Measurements from ENCODE around the gene LRMDA. TPM values are rescaled to one million over a fixed set of nuclear protein-coding genes. Genes with fewer than 3 reads are reported as not detected.

The LRMDA gene
- total and polyA plus RNA-seq, 2 donors (not counting 1 experiment from before 2014, with no cell fraction given), result 0.12 TPM; not detected in 1

GRCh38 chr10:76315240-76315639, 883.8 kb downstream of the LRMDA start:
- no peak for ATAC-seq (ENCODE audit: low read depth)
- no peaks in the 10 kb centered on the region for H3K4me1 ChIP-seq (ENCODE audit: control insufficient read depth in 2 of 2, insufficient read depth in 2 of 2, low read length in 2 of 2)
- H4K20me1 ChIP-seq (ENCODE audit: control insufficient read depth, insufficient read depth, low read length, poor library complexity, severe bottlenecking), result no peaks in the 10 kb centered on the region
- H3K79me2 ChIP-seq (ENCODE audit: control insufficient read depth, insufficient read depth, low read length), result no peaks in the 10 kb centered on the region
- intact Hi-C loops (cut with micrococcal nuclease), result no loop called here
- H3K36me3 ChIP-seq (replicated peaks in 1 of 2; ENCODE audit: control extremely low read depth in 1 of 2, control insufficient read depth in 1 of 2, extremely low read depth in 1 of 2, insufficient read depth in 2 of 2, low read length in 1 of 2), result no peaks in the 10 kb centered on the region
- H3K9ac ChIP-seq (ENCODE audit: low read length), result no peak overlapping the region
- no peak overlapping the region for H3K4me2 ChIP-seq (replicated peaks; ENCODE audit: low read depth, low read length, poor library complexity, severe bottlenecking)
- no peak for DNase-seq
- TF ChIP-seq CTCF (IDR thresholded peaks at IDR 0.05), result no peak
- TF ChIP-seq EZH2 (IDR thresholded peaks at IDR 0.05; ENCODE audit: borderline replicate concordance, insufficient read depth, low read depth, low read length, poor library complexity, severe bottlenecking), result no peak
- H2AFZ ChIP-seq (ENCODE audit: insufficient read depth, low read depth, low read length, poor library complexity, severe bottlenecking), result no peak overlapping the region
- H3K4me3 Mint-ChIP-seq, result no peak overlapping the region
- ChIA-PET CTCF (no interaction called here), POLR2A (no interaction called here)
- H3K27ac ChIP-seq (ENCODE audit: low read length in 2 of 2), result no peak overlapping the region
- no peaks in the 10 kb centered on the region for H3K27me3 ChIP-seq (replicated peaks in 1 of 4; ENCODE audit: control extremely low read depth in 1 of 4, control insufficient read depth in 3 of 4, insufficient read depth in 4 of 4, low read length in 3 of 4)
- no peak overlapping the region for H3K27ac Mint-ChIP-seq
- no peaks in the 10 kb centered on the region for H3K9me3 Mint-ChIP-seq (ENCODE audit: insufficient read depth)
- H3K4me3 ChIP-seq (ENCODE audit: control extremely low read depth in 1 of 5, extremely low read depth in 1 of 5, insufficient read depth in 1 of 5, low read depth in 2 of 5, low read length in 4 of 5), result no peak overlapping the region
- peaks cover 0 to 13% (median 0%) of the 10 kb centered on the region in 3 donors for H3K9me3 ChIP-seq (ENCODE audit: control extremely low read depth in 1 of 3, control insufficient read depth in 2 of 3, insufficient read depth in 1 of 3, low read length in 2 of 3)
- no peaks in the 10 kb centered on the region for H3K27me3 Mint-ChIP-seq
- no peaks in the 10 kb centered on the region for H3K4me1 Mint-ChIP-seq
- WGBS (ENCODE audit: insufficient coverage), result 95% methylated on average over 14 of the region's 14 CpGs

GRCh38 chr10:76316234-76316633, 884.8 kb downstream of the LRMDA start:
- Mint-ChIP-seq H3K27me3 (no peaks in the 10 kb centered on the region), H3K4me1 (no peaks in the 10 kb centered on the region), H3K27ac (no peak overlapping the region), H3K4me3 (no peak overlapping the region), H3K9me3 (ENCODE audit: insufficient read depth) (no peaks in the 10 kb centered on the region)
- TF ChIP-seq CTCF (IDR thresholded peaks at IDR 0.05), result no peak
- TF ChIP-seq EZH2 (IDR thresholded peaks at IDR 0.05; ENCODE audit: borderline replicate concordance, insufficient read depth, low read depth, low read length, poor library complexity, severe bottlenecking), result no peak
- no peak overlapping the region for H2AFZ ChIP-seq (ENCODE audit: insufficient read depth, low read depth, low read length, poor library complexity, severe bottlenecking)
- no peak overlapping the region for H3K4me3 ChIP-seq (ENCODE audit: control extremely low read depth in 1 of 5, extremely low read depth in 1 of 5, insufficient read depth in 1 of 5, low read depth in 2 of 5, low read length in 4 of 5)
- no peaks in the 10 kb centered on the region for H3K4me1 ChIP-seq (ENCODE audit: control insufficient read depth in 2 of 2, insufficient read depth in 2 of 2, low read length in 2 of 2)
- 96% methylated on average over 10 of the region's 12 CpGs for WGBS (ENCODE audit: insufficient coverage)
- H3K79me2 ChIP-seq (ENCODE audit: control insufficient read depth, insufficient read depth, low read length), result no peaks in the 10 kb centered on the region
- ChIA-PET CTCF (no interaction called here), POLR2A (no interaction called here)
- no peaks in the 10 kb centered on the region for H3K27me3 ChIP-seq (replicated peaks in 1 of 4; ENCODE audit: control extremely low read depth in 1 of 4, control insufficient read depth in 3 of 4, insufficient read depth in 4 of 4, low read length in 3 of 4)
- no peak for ATAC-seq (ENCODE audit: low read depth)
- intact Hi-C loops (cut with micrococcal nuclease), result no loop called here
- DNase-seq, result no peak
- no peak overlapping the region for H3K9ac ChIP-seq (ENCODE audit: low read length)
- H3K36me3 ChIP-seq (replicated peaks in 1 of 2; ENCODE audit: control extremely low read depth in 1 of 2, control insufficient read depth in 1 of 2, extremely low read depth in 1 of 2, insufficient read depth in 2 of 2, low read length in 1 of 2), result no peaks in the 10 kb centered on the region
- H3K27ac ChIP-seq (ENCODE audit: low read length in 2 of 2), result no peak overlapping the region
- H3K9me3 ChIP-seq (ENCODE audit: control extremely low read depth in 1 of 3, control insufficient read depth in 2 of 3, insufficient read depth in 1 of 3, low read length in 2 of 3), result peaks cover 0 to 13% (median 0%) of the 10 kb centered on the region in 3 donors
- no peaks in the 10 kb centered on the region for H4K20me1 ChIP-seq (ENCODE audit: control insufficient read depth, insufficient read depth, low read length, poor library complexity, severe bottlenecking)
- no peak overlapping the region for H3K4me2 ChIP-seq (replicated peaks; ENCODE audit: low read depth, low read length, poor library complexity, severe bottlenecking)
